ENCODE measurements around the gene GHR.

The GHR gene

DNA sequence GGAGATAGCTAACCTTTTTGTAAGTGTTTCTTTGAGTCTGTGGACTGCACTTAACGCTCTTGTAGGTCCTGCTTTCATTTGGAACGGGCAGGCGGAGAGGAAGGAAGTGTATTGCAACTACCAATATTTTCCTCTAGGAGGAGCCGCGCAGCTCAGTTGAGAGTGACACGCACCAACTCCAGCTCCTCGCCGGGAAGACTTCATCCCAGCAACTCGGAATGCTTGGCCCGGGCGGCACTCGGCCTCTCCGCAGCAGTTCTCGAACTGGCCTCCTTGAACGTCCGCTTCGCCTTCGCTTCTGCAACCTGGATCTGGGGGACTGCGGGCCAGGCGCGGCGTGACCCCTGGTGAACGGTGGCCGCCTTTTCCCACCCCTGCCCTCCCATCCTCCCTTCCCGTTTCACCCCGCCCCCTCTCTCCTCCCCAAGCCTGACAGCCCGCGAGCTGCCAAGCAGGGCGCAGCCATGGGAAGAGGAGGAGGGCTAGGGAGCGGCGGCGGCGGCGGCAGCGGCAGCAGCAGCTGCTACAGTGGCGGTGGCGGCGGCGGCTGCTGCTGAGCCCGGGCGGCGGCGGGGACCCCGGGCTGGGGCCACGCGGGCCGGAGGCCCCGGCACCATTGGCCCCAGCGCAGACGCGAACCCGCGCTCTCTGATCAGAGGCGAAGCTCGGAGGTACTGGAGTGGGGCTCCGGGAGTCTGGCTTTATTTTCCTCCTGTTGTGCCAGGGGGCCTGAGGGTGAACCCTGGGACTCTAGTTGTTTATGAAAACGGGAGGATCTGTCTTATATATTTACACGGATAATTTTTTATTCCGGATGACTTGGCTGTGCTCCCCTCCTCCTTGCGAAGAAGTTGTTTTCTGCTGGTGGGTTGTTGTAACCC is at the start of gene GHR:
TSS of gene GHR (plus strand) at position 155 of the 881 bp plus-strand sequence. CDS start 142,436 bp downstream, outside the sequence.
- DNase-seq (ENCODE audit: low spot score): peak; percentile 93

DNA sequence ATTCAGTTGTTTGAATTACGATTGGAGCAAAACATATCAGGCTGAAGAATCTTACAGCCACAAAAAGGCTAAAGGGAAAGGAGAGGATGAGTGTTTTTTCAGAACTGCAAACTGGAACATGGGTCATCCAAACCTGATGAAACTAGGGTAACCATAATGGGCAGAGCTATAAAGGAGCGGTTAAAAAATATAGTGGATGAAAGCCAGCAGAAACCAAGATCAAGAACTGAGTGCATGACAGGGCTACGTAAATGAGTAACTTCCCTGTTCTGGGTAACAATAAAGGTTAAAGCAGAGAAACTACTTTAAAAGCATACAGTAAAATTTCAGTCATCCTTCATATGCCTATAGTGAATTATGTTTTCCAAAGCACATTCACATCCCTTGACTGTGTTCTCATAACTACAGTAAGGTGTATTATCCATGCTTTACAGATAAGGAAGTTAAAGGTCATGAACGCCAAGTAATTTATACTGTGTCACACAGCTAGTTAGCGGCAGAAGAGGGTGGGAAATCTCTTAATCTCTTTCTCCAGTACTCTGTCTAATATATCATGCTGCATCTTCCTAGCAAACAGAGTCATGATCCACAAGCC is 48.5 kb upstream of the GHR start:
- DNase-seq (ENCODE audit: low spot score): no peak

- DNase-seq (ENCODE audit: low spot score): no peak
Measured at GRCh38 chr5:42377496-42377895, 45.7 kb upstream of the GHR start.

- DNase-seq (ENCODE audit: low spot score): no peak
Measured at GRCh38 chr5:42381973-42382372, 41.3 kb upstream of the GHR start.

- no peak for DNase-seq (ENCODE audit: low spot score)
Measured at GRCh38 chr5:42387563-42387962, 35.7 kb upstream of the GHR start.

GRCh38 chr5:42390115-42390514 is 33.1 kb upstream of the GHR start:
- no peak for DNase-seq (ENCODE audit: low spot score)

DNA sequence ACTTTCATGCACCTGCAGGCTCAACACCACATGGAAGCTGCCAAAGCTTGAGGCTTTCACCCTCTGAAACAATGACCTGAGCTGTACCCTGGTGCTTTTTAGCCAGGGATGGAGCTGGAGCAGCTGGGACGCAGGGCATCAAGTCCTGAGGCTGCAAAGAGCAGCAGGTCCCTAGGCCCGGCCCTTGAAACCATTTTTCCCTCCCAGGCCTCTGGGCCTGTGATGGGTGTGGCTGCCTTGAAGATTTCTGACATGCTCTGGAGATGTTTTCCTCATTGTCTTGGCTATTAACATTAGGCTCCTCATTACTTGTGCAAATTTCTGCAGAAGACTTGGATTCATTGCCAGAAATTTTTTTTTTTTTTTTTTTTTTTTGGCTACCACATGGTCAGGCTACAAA is 30.3 kb upstream of the GHR start:
- no peak for DNase-seq (ENCODE audit: low spot score)

DNA sequence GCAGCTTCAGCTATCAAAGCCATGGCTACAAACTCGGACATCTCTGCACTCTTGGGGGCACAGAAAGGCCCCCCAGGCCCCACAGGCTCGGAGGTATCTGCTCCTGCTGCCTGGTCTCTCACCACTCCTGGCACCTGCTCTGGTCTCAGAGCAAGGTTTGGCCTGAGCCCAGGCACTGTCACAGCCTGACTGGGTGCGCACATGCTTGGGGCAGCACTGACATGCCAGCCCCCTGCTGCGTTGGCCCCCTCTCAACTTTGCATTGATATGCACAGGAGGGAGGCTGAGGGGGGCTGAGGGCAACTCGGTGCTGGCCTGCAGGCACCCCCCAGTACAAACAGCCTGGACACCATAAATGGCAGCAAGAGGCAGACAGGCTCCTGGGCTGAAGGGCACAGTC is 27.1 kb upstream of the GHR start:
- no peak for DNase-seq (ENCODE audit: low spot score)

GRCh38 chr5:42397267-42397666 is 26.0 kb upstream of the GHR start:
- DNase-seq (ENCODE audit: low spot score): no peak

DNA sequence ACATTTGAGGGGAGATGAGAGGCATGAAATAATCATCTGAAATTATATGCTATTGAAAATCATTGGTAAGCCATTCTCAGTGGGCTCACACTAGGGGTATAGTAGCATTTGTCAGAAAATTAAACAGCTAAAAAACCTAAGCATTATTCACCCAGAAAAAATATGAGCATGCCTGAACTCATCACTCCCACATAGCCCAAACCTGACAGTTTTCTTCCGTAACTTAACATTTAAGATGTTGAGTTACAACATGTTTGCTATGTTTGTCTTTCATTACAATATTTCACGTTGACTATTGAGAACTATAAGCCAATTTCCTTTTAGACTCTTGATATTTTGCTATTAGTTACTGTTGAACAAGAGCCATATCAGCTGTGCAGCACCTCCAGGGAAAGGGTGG is 23.5 kb upstream of the GHR start:
- DNase-seq (ENCODE audit: low spot score): no peak

DNA sequence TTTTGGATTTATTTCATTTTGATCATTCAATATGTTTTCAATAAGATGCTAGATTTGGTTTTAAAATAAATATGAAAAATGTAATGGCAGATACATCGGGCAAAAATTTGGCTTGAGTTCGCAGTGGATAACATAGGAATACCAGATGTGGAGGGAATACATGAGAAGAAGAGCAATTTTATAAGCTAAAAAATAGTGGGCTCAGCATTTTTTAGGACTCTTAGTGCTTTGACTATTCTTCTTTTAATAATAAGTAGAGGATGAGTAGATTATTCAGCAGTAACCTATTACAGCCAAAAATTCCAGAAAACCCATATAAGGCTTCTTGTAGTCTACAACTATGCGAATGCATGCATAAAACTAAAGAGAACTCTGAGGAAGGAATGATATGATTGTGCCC is 22.8 kb upstream of the GHR start:
- no peak for DNase-seq (ENCODE audit: low spot score)

DNA sequence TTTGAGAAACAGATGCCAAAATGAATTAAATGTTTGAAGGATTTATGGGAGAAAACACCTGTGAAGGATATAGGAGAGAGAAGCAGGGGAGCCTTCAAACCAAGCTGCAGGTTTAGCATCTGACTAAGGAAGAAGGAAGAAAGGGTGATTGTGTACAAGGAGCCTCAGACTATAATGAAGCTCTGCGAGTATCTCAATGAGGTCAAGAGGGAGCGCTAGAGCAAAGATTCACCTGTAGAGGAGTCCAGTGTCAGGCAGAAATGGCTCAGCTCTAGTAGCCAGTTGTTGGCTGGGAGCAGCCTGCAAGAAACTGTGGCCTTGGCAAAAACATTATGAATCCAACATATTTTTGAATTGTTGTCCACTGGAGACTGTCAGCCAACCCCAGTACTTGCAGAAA is 20.0 kb upstream of the GHR start:
- DNase-seq (ENCODE audit: low spot score): no peak

GRCh38 chr5:42404366-42404765 is 18.9 kb upstream of the GHR start:
- no peak for DNase-seq (ENCODE audit: low spot score)

GRCh38 chr5:42419294-42419693 is 3.9 kb upstream of the GHR start:
- DNase-seq (ENCODE audit: low spot score): no peak

- peak; percentile 11 for DNase-seq (ENCODE audit: low spot score)
Measured at GRCh38 chr5:42422656-42423280, 471 bp upstream of the GHR start.

GRCh38 chr5:42426016-42426415 is 2.8 kb downstream of the GHR start:
- no peak for DNase-seq (ENCODE audit: low spot score)

DNA sequence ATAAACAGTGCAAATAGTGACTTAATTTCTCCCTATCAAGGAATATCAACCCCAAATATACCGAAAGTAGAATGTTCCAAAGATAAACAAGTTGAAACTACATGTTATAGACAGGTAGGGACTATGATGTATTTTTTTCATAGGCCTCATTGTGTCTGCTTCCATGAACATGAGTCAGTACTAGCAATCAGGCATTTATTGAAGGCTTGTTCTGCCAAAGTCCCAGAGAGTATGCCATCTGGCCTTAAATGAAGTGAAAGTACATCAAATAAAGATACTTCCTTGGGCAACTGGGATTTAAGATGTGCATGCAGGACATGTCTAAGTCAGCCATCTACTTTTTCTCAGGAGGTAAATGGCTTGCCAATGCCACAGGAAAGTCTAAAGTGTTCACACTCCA is 6.5 kb downstream of the GHR start:
- no peak for DNase-seq (ENCODE audit: low spot score)

GRCh38 chr5:42434047-42434724 is 10.9 kb downstream of the GHR start:
- no peak for DNase-seq (ENCODE audit: low spot score)

DNA sequence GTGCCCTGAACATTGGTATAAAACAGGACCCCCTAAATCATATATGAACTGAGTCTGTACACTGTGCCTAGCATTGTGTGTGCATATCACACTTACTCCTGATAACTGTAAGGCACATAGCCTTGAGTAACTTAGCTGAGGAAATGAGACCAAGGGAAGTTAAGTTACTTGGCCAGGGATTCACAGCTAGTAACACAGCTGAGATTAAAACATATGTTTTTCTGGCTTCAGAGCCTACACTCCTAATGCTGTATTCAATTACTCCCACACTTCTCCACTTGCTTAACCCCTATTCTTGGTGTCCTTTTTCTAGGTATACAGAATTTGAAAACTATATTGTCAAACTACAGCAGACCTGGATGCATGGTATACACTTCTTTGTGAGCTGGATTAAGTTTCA is 12.8 kb downstream of the GHR start:
- DNase-seq (ENCODE audit: low spot score): no peak

GRCh38 chr5:42454216-42454995 is 31.2 kb downstream of the GHR start:
- no peak for DNase-seq (ENCODE audit: low spot score)

DNA sequence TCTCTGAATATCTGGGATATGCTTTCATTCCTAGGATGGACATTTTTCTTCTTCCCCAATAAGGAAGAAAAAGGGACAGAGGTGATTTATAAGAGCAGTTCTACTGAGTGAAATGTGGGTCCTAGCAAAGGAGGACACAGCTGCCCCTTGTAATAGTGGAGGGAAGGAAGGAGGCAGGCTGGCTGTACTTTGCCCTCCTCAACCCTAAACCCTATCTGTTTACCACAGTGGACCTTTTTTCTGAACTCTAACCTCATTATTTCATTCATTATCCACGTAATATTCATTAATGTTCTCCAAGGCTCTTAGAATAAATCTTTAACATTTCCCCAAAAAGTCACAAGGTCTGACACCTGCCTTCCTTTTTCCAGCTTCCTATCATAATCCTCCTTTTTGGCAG is 37.8 kb downstream of the GHR start:
- DNase-seq (ENCODE audit: low spot score): no peak

GRCh38 chr5:42461507-42461906 is 38.3 kb downstream of the GHR start:
- DNase-seq (ENCODE audit: low spot score): no peak
